GM18909 (cell line): ENCODE results near the gene ILF2.
A peak's percentile ranks its signal among the peaks of the same experiment; 100 is the strongest.
"Not testable (repeated sequence)": the region's sequence is repeated elsewhere in the genome, so short reads cannot be mapped to it uniquely, and the experiment has no call there.

Experiments
- ATAC-seq: cut with Tn5 transposase; IDR thresholded peaks from one replicate; pipeline ENCODE4 v1.9.1; 2021; ENCODE audit warnings: mild to moderate bottlenecking; ENCODE audit not compliant: unreplicated experiment, poor library complexity

The ILF2 gene

DNA sequence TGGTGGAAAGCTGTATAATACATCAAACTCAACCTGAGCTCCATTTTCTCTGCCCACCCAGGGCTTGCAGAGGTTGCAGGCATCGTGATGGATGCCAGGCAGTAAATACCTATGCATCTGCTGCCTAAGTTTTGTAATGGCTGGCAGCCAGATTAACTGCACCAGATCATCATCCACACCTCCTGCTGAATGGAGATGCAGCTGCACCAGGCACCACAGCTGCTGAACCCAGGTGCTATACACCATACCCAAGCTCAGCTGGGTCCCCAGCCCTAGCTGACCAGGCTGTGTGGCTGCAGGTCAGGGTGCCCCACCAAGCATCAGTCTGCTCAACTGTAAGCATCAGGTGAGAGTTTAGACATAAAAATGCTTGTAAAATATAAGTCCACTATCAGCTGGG lies 19.0 kb downstream of the ILF2 start:
- no peak for ATAC-seq

DNA sequence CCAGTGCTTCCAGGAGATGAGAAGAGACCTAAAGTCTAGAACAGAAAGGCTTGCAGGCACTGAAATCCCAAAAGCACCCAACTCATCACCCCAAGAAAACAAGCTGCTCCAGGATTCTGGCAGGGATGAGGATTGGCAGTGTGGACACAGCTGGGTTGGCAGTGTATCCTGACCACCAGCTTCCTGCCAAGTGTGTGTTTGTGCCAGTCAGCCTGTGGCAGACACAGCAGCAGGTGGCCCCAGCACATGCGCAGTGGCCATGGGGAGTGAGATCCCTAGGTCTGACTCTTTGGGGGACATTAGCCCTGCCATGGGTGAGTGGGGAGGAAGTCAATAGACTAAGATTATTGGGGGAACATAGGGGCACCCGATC lies 20.9 kb downstream of the ILF2 start:
- ATAC-seq: no peak

DNA sequence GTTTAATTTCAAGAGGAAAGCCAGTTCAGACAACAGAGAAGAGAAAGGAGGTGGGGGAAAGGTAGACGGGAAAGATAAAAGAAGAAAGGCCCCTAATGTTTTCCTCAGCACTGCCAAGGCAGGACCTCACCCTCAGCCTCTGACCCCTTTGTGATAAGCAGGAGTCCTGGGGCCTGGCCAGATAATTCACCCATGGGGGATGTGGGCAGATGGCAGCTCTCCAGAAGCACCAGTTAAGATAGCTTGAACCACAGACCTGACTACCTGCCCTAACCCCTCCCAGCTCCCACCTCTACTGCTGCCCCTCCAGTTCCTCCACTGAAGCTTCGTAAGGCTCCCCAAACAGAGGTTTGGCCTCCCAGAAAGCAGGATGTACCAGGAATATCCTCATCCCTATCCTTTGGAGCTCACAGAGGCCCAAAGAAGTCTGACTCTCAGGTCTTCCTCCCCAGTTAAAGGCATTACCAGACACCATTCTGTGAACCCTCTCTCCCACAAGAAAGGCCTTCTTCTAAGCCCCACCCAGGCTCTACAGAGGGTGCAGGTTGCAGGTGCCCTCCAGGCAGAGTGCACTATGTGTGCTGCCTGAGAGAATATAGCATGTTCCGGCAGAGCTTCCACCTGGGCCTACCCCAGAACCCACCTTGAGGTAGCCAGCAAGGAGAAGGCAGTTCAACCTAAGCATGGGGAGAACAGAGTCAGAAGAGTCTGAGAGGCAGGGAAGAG lies 21.5 kb downstream of the ILF2 start:
- no peak for ATAC-seq

DNA sequence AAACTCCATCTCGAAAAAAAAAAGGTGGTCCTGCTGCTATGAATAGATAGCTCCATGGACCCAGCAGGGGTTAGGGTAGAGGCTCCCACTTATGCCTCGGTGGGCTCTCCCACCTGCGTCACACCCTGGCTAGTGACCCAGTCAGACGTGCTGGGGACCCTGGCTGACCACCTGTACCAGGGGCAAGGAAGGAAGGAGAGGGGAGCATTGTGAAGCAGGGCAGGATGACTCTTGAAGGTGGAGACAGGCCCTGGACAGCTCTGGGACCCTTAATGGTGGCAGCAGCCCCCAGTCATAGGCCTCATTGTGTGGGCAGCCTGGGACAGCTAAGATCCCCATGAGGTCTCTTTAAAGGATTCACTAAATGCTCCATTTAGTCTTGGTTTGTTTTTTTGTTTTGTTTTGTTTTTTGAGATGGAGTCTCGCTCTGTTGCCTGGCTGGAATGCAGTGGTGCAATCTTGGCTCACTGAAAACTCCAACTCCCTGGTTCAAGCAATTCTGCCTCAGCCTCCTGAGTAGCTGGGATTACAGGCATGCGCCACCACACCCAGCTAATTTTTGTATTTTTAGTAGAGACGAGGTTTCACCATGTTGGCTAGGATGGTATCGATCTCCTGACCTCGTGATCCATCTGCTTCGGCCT lies 22.7 kb downstream of the ILF2 start:
- no peak for ATAC-seq

DNA sequence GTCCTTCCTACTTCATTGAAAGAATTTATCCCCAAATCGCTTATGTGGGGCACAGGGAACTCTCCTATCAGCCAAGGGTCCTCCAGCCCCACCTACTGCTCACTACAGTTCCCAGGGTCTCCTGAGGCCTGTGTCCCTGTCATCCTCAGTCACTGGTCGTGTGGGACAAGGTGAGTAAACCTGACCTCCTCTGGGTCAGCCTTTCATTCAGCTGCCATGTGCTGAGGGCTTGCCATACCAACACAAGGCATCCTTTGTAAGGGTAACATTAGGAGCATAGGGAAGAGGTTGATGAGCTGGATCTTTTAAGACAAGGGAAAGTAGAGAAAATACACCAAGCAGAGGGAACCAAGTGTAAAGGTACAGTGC lies 23.5 kb downstream of the ILF2 start:
- no peak for ATAC-seq

DNA sequence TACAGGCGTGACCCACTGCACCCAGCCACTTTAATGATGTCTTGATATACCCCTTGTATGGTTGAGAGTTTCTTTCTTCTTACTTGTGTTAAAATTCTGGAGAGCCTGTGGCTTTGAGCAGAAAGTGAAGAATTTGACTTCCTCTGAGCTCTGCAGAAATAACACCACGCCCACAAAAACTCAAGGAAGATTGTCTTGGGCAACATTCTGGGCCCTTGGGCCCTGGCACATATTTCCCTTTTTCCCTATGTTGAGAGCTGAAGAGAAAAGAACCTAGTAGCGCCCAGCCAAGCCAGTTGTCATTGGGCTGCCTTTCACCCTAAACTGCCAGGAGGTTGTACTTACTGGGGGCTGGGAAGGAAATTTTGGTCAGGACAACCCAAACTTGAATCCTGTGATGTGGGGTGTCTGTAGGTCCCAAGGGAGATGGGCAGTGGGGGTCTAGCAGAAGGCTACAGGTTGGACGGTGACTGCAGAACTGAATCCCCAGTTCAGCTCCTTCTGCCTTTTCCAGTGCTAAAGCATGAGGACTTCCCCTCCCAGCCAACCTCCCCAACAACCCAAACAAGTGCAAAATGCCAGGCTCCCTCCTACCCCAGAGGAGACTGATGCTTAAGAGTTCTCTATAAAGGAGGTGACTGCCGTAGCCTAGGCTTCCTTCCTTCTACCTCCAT lies 24.0 kb downstream of the ILF2 start:
- ATAC-seq: no peak

DNA sequence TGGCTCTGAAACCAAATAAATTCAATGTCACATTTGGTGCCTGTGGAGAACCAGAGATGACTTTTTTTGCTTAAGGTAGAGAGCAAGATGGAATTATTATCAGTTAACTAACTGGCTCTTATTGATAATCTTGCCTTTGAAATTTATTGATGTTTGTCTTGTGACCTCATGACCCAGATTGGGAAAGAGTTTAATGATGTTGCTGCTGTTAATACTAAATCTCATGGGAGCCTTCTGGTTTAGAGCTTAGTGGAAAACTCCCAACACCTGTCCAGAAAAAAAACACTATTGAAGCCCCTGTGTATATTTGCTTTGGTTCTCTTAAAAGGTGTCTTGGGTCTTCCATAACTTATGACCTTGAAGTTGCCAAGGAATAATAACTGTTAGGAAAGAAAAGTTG lies 27.0 kb downstream of the ILF2 start:
- ATAC-seq: no peak

DNA sequence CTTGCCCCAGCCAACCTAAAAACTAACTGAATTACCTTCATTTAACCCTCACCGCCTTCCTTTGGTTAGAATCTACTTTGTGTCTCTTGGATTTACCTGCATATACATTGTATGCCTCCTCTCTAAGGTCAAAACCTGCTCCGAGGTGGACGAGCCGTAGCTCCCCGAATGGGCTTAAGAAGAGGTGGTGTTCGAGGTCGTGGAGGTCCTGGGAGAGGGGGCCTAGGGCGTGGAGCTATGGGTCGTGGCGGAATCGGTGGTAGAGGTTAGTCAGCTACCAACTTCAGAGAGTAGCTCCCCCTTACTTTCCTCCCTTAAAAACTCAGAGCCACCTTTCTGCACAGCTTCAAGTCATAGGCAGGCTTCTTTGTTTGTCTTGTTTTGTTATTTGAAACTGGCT lies 27.7 kb downstream of the ILF2 start:
- ATAC-seq: no peak

DNA sequence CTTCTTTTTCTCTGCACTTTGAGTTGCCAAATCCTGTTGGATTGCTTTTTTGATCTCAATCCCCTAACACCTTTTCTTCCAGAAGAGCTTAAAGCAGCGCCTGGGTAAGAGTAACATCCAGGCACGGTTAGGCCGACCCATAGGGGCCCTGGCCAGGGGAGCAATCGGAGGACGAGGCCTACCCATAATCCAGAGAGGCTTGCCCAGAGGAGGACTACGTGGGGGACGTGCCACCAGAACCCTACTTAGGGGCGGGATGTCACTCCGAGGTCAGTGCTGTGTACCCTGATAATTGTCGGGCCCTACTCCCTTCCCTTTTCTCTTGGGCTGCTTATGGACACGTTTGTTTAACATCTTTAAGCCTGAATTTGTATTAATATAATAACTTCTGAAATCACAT lies 28.6 kb downstream of the ILF2 start:
- ATAC-seq: no peak

DNA sequence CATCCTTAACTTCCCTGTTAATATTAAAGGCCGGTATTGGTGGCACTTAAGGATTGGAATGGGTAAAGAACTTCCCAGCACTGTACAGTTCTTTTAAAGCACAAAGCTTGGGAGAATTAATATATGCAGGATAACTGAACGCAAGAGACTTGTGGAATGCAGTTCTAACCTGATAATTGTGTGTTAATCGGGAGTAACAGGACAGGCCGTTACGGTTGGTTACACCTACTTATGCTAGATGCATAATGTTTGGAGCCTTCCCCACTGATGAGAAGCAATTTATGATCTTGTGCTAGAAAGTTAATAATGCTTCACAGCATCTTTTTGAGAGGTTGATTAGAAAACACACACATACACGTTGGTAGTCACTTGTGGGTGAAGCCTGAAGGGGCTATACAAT lies 29.9 kb downstream of the ILF2 start:
- ATAC-seq: no peak

DNA sequence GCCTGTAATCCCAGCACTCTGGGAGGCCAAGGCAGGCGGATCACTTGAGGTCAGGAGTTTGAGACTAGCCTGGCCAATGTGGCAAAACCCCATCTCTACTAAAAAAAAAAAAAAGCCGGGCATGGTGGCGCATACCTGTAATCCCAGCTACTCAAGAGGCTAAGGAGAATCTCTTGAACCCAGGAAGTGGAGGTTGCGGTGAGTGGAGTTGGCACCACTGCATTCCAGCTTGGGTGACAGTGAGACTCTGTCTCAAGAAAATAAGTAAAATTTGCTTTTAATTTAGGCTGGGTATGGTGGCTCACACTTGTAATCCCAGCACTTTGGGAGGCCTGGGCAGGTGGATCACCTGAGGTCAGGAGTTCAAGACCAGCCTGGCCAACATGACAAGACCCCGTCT lies 30.6 kb downstream of the ILF2 start:
- not testable (repeated sequence) for ATAC-seq

DNA sequence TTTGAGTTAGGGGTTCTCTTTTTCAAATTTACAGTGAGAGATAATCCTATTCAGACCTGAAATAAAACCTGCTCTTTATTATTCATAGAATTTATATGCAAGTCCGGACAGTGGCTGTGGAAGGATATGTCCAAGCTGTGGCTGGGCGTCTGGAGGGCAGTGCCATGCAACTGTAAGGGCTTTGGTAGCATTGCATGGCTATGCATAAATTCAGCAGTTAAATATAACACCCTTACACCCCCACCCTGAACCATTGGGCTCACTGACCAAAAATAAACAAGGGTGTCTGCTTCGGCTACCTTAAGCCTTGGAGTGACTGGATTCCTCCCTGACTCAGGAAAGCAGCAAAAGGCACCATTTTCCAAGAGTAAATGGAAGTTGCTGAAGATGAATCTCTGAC lies 31.5 kb downstream of the ILF2 start:
- no peak for ATAC-seq

DNA sequence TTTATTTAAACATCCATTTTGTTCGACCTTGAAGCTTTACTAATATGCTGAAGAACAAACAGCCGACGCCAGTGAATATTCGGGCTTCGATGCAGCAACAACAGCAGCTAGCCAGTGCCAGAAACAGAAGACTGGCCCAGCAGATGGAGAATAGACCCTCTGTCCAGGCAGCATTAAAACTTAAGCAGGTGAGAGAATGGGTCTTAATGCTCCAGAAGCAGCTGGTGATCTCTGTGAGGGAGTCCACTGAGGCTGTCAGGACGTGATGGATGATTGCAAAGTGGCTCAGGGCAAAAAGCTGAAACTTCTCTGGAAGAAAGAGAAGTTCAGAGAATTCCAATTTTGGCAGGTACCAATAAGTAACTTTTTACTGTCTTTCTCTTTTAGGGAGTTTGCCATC lies 32.5 kb downstream of the ILF2 start:
- no peak for ATAC-seq

DNA sequence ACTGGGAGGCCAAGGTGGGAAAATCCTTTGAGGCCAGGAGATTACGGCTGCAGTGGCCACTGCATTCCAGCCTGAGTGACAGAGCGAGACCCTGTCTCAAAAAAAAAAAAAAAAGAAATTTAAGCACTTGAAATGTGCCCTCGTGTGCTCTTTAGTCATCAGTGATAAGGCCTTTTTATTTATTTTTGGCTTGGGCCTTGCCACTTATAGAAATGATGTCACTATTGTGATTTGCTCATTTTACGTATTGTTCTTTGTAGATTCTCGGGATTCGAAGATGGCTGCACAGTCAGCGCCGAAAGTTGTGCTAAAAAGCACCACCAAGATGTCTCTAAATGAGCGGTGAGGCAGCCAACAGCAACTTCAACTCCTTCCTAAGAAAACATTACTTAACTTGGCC lies 34.5 kb downstream of the ILF2 start:
- ATAC-seq: no peak

DNA sequence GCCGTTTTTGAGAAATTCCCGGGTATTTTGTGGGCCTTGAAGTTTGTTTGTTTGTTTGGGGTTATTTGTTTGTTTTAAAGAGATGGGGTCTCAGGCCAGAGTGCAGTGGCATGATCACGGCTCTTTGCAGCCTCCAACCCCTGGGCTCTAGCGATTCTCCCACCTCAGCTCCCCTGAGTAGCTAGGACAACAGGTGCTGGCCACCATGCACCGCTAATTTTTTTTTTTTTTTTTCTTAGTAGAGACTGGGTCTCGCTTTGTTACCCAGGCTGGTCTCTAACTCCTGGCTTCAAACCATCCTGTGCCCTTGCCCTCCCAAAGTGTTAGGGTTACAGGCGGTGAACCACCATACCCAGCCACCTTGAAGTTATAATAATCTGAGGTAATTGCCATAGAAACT lies 34.9 kb downstream of the ILF2 start:
- ATAC-seq: no peak

DNA sequence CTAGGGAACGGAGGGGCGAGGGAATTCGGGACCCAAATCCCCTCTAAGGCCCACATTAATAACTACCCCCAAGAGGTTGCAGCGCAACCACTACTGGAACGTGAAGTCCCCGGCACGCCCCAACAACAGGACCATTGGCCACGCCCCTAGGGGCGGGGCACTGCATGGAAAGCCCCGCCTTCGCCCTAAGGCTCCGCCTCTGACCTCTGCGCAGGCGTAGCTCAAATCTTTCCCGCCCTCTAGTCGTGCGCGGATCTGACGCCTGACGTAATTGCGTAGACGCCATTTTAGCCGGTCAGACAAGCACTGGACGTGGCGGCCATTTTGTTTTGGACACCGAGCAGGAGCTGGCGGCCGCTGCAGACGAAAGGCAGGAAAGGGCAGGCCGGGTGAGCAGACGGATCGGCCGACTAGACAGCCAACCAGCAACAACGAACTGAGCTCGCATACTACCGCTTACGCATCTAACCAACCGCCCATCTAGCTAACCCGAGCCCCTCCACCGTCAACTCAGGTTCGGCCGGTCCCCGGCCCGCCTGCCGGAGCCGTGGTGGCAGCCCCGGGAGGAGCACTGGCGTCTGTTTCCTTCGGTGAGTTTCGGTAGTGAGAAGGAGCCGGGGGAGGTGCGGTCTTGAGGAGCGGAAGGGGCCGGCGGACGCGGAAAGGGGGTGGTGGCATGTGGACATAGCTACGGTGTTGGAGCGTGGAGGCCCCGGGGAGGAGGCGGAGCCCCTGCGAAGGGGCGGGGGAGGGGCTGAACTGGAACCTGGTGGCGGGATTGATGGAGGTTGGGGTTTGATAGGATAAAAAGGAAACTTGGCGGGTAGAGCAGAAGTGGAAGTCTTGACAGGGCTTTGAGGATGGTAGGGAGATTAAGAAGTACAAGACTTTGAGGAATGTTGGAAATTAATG lies 36.8 kb downstream of the ILF2 start, which contains the start of gene CHTOP:
CHTOP (plus strand) TSS at position 313 of the 912 bp plus-strand sequence. CDS start 2,523 bp downstream, outside the sequence.
- peak; percentile 91 for ATAC-seq

DNA sequence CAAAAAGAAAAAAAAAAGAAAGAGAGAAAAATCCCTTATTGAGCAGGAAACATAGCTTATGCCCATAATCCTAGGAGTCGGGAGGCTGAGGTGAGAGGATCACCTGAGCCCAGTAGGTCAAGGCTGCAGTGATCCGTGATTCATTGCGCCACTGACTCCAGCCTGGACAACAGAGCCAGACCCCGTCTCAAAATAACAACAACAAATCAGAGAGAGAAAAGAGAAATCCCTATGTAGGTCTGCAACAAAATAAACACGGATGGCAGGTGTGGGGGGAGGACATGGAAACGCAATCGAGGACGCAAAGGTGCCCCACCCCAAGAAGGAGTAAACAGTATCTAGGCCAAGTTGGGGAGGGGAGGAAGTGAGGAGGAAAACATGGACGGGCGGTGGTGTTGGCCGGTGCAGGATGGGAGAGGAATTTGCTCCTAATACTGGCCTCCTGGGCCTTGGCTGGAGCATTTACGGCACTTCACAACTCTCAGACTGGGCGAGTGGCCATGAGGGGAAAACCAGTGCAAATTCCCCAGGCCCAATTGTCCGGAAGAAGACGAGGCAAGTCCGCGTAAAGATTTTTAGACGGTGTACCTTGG lies 37.5 kb downstream of the ILF2 start:
- peak; percentile 0 for ATAC-seq

DNA sequence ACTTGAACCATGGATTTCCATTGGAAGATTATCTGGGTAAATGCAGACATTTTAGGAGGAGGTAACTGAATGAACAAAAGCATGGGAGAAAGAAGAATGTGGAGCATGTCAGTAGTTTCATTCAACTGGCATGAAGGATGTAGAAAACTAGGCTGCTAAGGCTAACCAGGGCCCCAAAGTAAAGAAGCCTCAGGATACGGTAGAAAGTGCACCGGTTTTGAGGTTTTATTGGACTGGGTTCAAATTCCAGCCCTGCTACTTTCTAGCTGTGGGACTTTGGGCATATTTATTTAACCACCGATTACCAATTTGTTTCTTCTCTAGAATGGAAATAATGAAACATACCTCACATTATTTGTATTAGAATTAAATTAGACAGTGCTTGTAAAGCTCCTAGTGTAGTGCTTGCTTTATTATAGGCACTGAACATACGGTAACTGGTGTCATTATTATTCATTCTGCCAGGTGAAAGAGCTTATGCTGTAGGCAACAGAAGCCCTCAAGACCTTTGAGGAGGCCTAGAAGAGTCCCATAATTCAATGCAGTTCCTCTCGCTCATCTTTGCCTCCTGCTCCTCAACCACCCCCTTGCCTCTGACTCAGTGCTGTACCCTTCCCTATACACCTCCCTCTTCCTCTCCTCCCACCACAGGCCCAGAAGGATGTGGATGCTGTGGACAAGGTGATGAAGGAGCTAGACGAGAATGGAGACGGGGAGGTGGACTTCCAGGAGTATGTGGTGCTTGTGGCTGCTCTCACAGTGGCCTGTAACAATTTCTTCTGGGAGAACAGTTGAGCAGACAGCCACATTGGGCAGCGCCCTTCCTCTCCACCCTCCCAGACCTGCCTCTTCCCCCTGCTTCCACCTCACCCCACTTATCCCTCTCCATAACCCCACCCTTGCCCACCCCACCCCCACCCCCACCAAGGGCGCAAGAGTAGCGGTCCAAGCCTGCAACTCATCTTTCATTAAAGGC lies 39.5 kb downstream of the ILF2 start:
- ATAC-seq: no peak

DNA sequence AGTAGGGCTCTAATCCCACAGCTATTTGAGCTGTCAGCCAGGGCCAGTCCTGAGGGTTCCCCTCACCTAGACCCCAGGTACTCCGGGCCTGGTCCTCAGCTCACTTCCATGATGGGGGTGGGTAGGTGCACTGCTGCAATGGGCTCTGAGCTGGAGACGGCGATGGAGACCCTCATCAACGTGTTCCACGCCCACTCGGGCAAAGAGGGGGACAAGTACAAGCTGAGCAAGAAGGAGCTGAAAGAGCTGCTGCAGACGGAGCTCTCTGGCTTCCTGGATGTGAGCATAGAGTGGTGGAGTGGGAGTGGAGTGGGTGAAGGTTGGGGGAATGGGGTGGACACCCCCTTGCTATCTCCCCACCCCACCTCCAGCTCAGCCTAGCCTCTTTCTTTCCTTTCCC lies 40.4 kb downstream of the ILF2 start:
- ATAC-seq: no peak
